Measurements from ENCODE around the gene EBP.
"Not testable (repeated sequence)": the region's sequence is repeated elsewhere in the genome, so short reads cannot be mapped to it uniquely, and the experiment has no call there.

The EBP gene

DNA sequence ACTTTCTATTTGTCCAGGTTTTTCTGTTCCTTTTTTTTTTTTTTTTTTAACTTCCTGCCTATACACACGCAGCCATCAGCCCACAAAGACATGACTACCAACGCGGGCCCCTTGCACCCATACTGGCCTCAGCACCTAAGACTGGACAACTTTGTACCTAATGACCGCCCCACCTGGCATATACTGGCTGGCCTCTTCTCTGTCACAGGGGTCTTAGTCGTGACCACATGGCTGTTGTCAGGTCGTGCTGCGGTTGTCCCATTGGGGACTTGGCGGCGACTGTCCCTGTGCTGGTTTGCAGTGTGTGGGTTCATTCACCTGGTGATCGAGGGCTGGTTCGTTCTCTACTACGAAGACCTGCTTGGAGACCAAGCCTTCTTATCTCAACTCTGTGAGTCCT lies 2.1 kb downstream of the EBP start:
- DNase-seq (ENCODE audit: low read depth in 2 of 2), result no peak

- not testable (repeated sequence) for DNase-seq (ENCODE audit: low read depth in 2 of 2)
These were observed 4.2 kb downstream of the EBP start for GRCh38 chrX:48525853-48526252.

DNA sequence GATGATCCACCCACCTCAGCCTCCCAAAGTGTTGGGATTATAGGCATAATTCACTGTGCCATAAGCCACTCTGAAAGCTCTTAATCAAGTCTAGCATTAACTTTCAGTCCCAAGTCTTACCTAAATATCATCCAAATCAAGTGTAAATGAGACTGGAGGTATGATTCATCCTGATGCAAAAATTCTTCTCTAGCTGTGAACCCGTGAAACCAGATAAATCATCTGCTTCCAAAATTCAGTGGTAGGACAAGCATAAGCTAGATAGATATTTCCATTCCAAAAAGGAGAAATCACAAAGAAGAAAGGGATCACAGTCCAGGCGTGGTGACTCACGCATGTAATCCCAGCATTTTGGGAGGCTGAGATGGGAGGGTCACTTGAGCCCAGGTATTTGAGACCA lies 9.1 kb downstream of the EBP start:
- no peak for DNase-seq (ENCODE audit: low read depth in 2 of 2)

DNA sequence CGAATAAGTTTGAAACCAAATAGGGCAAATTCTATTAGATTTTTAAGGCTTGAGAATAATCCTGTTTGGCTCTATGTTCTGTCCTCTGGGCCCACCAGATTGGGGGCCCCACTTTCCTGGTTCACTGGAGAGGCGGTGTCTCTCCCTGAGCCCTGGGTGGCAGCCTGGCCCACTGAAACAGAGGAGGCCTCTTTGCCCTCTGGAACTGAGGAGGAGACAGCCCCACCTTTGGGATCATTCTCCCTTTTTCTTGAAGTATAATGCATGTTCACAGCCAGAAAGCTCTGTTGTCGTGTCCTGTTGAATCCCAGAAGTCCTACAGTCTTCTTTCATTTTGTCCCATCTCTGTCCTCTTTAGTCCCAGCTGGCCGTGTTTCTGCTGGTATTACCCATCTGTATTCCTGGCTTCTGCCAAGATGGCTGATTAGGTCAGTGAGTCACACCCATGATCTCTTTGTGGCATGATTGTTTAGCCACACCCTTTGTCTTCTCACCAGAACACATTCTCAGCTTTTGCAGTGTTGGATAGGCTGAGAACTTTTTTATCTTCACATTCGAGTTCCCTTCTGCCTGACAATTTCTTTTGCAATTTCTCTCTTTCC lies 9.9 kb downstream of the EBP start:
- DNase-seq (ENCODE audit: low read depth in 2 of 2), result no peak

DNA sequence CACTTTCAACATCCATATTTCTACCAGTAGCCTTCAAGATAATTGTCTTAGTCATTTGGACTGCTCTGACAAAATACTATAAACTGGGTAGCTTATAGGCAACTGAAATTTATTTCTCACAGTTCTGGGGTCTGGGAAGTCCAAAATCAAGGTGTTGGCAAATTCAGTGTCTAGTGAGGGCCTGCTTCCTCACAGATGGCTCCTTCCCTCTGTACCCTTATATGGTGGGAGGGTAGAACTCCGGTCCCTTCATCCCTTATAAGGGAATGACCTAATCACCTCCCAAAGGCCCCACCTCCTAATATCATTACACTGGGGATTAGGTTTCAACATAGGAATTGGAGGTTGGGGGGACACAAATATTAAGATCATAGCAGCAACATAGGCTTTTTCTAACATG lies 10.6 kb downstream of the EBP start:
- no peak for DNase-seq (ENCODE audit: low read depth in 2 of 2)

DNA sequence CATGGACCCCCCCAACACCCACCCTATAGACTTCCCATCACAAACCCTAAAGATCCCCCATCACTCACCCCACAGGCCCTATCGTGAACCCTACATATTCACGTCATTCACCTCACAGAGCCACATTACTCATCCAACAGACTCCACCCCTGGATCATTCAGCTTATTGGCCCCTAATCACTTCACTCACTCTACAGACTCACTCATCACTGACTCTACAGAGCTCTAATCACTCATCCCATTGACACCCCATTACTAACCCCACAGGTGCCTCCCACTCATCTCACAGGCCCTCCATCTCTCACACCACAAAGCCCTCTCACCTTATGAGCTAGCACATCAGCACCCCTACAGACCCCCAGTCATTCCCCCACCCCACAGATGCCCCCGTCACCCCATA lies 11.6 kb downstream of the EBP start:
- no peak for DNase-seq (ENCODE audit: low read depth in 2 of 2)

GRCh38 chrX:48538641-48539344 lies 17.2 kb downstream of the EBP start:
- DNase-seq (ENCODE audit: low read depth in 2 of 2), result no peak

DNA sequence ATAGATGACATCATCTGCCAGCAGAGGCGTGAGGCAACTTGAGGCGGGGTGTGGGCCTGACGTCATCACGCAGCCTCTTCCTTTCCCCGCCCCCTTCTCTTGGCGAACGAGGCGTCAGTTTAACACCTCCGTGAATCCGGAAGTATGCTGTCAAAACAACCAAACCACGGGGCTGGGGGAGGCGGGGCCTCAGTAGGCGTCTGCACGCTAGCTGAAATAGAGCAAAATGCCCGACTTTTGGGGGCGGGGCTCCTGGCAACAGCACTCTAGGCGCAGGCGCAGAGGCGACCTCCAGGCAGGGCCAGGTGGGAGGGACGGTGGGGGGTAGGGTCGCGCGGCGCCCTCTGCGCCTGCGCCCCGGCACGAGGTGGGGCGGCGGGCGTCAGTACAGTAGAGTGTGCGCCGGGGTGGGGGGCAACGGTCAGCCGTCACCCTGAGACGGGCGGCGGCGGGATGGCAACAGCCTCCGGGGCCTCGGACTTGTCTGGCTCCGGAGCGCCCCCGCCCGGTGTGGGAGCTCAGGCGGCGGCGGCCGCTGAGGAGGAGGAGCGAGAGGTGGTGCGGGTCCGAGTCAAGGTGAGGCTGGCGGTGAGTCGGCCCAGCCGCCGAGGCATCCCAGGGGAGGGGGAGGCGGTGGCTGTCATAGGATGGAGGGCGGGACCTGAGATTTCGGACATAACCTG lies 17.9 kb downstream of the EBP start, which contains the start of gene TBC1D25:
Gene TBC1D25, plus strand, starts transcription at position 370 of the 683 bp plus-strand sequence. Its CDS starts 84 bp downstream, at position 454.
- peak; percentile 90 to 93 for DNase-seq (ENCODE audit: low read depth in 2 of 2)

- DNase-seq (ENCODE audit: low read depth in 2 of 2), result peak; percentile 6 to 16
These were observed 18.4 kb downstream of the EBP start for GRCh38 chrX:48540028-48540375.

- no peak for DNase-seq (ENCODE audit: low read depth in 2 of 2)
These were observed 18.9 kb downstream of the EBP start for GRCh38 chrX:48540480-48540879.

DNA sequence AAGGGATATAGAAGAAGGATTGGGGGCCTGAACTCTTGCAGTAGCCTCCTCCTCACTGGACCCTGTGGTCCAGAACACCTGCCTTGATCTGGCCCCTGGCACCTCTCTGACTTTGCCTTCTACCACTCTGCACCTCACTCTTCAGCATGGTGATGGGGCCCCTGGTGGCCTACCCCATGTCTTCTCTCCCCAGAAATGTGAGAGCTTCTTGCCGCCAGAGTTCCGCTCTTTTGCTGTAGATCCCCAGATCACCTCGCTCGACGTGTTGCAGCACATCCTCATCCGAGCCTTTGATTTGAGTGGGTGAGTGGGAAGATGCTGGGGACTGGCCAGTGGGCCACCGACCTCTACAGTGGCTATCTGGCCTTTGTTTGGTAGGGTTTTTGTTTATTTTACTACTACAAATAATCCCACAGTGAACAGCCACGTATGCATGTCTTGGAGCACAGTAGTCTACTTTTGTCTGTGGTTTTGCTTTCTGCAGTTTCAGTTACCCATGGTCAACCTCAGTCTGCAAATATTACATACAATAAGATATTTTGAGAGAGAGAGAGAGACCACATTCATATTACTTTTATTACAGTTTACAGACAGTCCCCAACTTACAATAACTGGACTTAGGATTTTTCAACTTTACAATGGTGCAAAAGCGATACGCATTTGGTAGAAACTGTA lies 19.7 kb downstream of the EBP start:
- no peak for DNase-seq (ENCODE audit: low read depth in 2 of 2)

DNA sequence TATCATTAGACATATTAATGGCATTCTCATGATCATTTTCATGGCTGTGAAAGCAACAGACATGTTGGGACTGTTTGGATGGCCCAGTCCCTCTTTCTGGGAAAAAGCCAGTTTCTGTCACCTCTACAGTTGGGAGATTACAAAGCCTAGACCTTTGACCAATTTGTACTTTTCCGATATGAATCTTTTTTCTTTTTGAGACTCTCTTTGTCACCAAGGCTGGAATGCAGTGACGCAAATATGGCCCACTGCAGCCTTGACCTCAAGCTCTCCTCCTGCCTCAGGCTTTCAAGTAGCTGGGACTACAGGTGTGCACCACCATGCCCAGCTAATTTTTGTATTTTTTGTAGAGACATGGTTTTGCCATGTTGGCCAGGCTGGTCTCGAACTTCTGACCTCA lies 27.3 kb downstream of the EBP start:
- DNase-seq (ENCODE audit: low read depth in 2 of 2), result no peak

- not testable (repeated sequence) for DNase-seq (ENCODE audit: low read depth in 2 of 2)
These were observed 34.2 kb downstream of the EBP start for GRCh38 chrX:48555731-48556325.

GRCh38 chrX:48558271-48558670 lies 36.7 kb downstream of the EBP start:
- no peak for DNase-seq (ENCODE audit: low read depth in 2 of 2)

- no peak for DNase-seq (ENCODE audit: low read depth in 2 of 2)
These were observed 38.0 kb downstream of the EBP start for GRCh38 chrX:48559636-48560035.

GRCh38 chrX:48560056-48560455 lies 38.4 kb downstream of the EBP start:
- no peak for DNase-seq (ENCODE audit: low read depth in 2 of 2)

GRCh38 chrX:48560681-48561080 lies 39.1 kb downstream of the EBP start:
- DNase-seq (ENCODE audit: low read depth in 2 of 2), result no peak

GRCh38 chrX:48569958-48570357 lies 48.4 kb downstream of the EBP start:
- DNase-seq (ENCODE audit: low read depth in 2 of 2), result no peak

GRCh38 chrX:48573690-48574269 lies 52.2 kb downstream of the EBP start:
- no peak for DNase-seq (ENCODE audit: low read depth in 2 of 2)

DNA sequence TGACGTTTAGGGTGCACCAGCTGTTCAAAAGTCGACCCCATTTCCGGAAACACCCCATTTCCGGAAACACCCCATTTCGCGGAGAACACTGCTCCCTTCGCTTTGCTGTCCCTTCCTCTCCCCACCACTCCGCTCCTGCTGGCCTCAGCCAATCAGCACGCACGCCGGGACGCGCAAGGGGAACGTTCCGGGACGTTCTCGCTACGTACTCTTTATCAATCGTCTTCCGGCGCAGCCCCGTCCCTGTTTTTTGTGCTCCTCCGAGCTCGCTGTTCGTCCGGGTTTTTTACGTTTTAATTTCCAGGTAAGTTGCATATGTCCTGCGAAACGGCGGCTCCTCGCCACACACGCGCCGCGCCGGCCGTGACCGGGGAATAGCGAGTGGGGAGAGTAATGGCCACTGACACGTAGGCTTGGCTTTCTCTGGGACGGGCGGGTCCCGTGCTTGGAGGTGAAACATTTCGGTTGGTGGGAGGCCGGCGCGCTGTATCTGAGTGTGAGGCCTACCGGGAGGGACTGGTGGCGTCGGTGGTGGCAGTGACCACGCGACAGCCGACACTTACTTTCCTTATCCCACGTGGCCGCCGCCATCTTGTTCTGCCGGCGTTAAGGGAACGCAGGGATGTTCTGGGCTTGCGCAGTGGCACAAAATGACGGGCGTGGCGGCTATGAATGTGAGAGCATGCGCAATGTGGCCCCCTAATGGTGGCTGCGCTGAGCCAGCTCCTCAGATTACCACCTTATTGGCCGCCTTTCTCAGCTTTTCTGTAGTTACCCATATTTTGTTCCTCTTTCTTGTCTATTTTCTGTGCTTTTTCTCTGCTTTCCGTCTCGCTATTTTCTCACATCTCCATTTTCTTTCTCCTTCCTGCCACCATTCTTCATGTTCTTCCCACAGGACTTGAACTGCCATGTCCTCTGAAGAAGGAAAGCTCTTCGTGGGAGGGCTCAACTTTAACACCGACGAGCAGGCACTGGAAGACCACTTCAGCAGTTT lies 53.0 kb downstream of the EBP start, which contains the start of gene RBM3:
Gene RBM3, plus strand, starts transcription at position 215 of the 997 bp plus-strand sequence. Its CDS starts 697 bp downstream, at position 912.
- peak; percentile 79 to 87 for DNase-seq (ENCODE audit: low read depth in 2 of 2)
